ENCODE data around the gene C17orf58.
"Not testable (repeated sequence)": the region's sequence is repeated elsewhere in the genome, so short reads cannot be mapped to it uniquely, and the experiment has no call there.

The C17orf58 gene

DNA sequence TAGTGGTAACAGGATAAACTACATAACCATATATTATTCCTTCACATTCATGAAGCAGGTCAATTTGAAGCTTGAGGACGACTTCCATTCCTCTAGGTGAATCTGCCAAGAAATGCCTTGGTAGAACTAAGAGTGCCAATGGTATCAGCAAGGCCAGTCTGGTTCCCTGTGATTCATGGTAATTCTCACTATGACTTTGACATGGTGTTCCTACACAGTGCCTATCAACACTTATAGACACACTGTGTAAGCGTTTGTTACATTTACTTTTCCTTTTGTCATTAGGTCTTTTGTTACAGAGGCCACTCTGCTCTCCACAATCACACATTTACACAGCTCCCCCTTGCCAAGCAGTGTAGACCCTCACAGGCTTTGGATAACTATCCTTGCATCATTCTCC, 34.1 kb downstream of the C17orf58 start:
- H3K27ac ChIP-seq (ENCODE audit: low read depth, low read length); H3K4me3 ChIP-seq (ENCODE audit: low read depth in 1 of 2, low read length in 2 of 2); H3K4me1 ChIP-seq (ENCODE audit: control insufficient read depth in 1 of 2, insufficient read depth in 2 of 2, low read length in 2 of 2); H3K9ac ChIP-seq (ENCODE audit: low read depth in 1 of 2, low read length in 2 of 2); H3K9me3 ChIP-seq (ENCODE audit: control insufficient read depth in 1 of 2, low read length in 2 of 2); H3K27me3 ChIP-seq (ENCODE audit: control insufficient read depth in 1 of 2, insufficient read depth in 2 of 2, low read length in 2 of 2): not testable (repeated sequence)
- peaks cover 14 to 33% of the 10 kb centered on the region in 2 donors for H3K36me3 ChIP-seq (ENCODE audit: control insufficient read depth in 1 of 2, insufficient read depth in 2 of 2, low read length in 2 of 2)

DNA sequence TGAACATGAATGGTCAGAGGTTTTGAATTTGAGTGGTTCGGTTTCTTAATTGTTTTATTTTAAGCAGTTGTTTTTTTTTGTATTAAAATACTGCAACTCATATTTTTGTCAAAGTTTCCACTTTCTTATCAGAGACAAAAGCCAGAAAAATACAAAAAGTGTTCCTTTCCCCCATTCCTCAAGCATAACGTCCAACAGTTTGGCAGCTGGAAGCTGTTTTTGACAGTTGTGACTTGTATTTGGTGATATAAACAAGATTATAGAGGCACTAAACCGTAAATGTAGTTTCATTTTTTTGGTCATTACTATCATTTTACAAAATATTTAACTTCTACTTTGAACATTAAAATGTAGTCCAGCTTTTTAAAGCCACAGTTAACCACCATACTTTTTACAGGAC, 36.0 kb downstream of the C17orf58 start:
- H3K36me3 ChIP-seq (ENCODE audit: control insufficient read depth in 1 of 2, insufficient read depth in 2 of 2, low read length in 2 of 2): peaks cover 7 to 20% of the 10 kb centered on the region in 2 donors
- not testable (repeated sequence) for H3K27ac ChIP-seq (ENCODE audit: low read depth, low read length); H3K27me3 ChIP-seq (ENCODE audit: control insufficient read depth in 1 of 2, insufficient read depth in 2 of 2, low read length in 2 of 2); H3K4me3 ChIP-seq (ENCODE audit: low read depth in 1 of 2, low read length in 2 of 2); H3K9me3 ChIP-seq (ENCODE audit: control insufficient read depth in 1 of 2, low read length in 2 of 2); H3K9ac ChIP-seq (ENCODE audit: low read depth in 1 of 2, low read length in 2 of 2); H3K4me1 ChIP-seq (ENCODE audit: control insufficient read depth in 1 of 2, insufficient read depth in 2 of 2, low read length in 2 of 2)

DNA sequence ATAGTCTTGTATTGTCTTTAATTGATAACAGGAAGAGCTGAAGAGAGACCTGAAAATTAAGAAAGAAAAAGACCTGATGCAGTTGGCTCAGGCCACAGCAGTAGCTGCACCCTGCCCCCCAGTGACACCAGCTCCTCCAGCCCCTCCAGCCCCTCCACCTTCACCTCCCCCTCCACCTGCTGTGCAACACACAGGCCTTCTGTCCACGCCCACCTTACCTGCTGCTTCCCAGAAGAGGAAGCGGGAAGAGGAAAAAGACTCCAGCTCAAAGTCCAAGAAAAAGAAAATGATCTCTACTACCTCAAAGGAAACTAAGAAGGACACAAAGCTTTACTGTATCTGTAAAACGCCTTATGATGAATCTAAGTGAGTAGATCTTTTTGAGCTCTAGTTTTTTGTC, 36.8 kb downstream of the C17orf58 start:
- Histone ChIP-seq H3K9me3 (ENCODE audit: control insufficient read depth in 1 of 2, low read length in 2 of 2) (no peaks in the 10 kb centered on the region), H3K4me1 (ENCODE audit: control insufficient read depth in 1 of 2, insufficient read depth in 2 of 2, low read length in 2 of 2) (peaks cover 0 to 9% of the 10 kb centered on the region in 2 donors), H3K36me3 (ENCODE audit: control insufficient read depth in 1 of 2, insufficient read depth in 2 of 2, low read length in 2 of 2) (peaks cover 6 to 19% of the 10 kb centered on the region in 2 donors), H3K27me3 (ENCODE audit: control insufficient read depth in 1 of 2, insufficient read depth in 2 of 2, low read length in 2 of 2) (no peaks in the 10 kb centered on the region), H3K4me3 (ENCODE audit: low read depth in 1 of 2, low read length in 2 of 2) (no peak overlapping the region), H3K27ac (ENCODE audit: low read depth, low read length) (no peak overlapping the region), H3K9ac (ENCODE audit: low read depth in 1 of 2, low read length in 2 of 2) (no peak overlapping the region)

- H3K9me3 ChIP-seq (ENCODE audit: control insufficient read depth in 1 of 2, low read length in 2 of 2): no peaks in the 10 kb centered on the region
- no peak overlapping the region for H3K27ac ChIP-seq (ENCODE audit: low read depth, low read length)
- H3K4me1 ChIP-seq (ENCODE audit: control insufficient read depth in 1 of 2, insufficient read depth in 2 of 2, low read length in 2 of 2): no peaks in the 10 kb centered on the region
- peaks cover 28 to 72% of the 10 kb centered on the region in 2 donors for H3K36me3 ChIP-seq (ENCODE audit: control insufficient read depth in 1 of 2, insufficient read depth in 2 of 2, low read length in 2 of 2)
- H3K27me3 ChIP-seq (ENCODE audit: control insufficient read depth in 1 of 2, insufficient read depth in 2 of 2, low read length in 2 of 2): no peaks in the 10 kb centered on the region
- H3K9ac ChIP-seq (ENCODE audit: low read depth in 1 of 2, low read length in 2 of 2): no peak overlapping the region
- no peak overlapping the region for H3K4me3 ChIP-seq (ENCODE audit: low read depth in 1 of 2, low read length in 2 of 2)
Observed at GRCh38 chr17:67950945-67951344, 45.3 kb downstream of the C17orf58 start.

DNA sequence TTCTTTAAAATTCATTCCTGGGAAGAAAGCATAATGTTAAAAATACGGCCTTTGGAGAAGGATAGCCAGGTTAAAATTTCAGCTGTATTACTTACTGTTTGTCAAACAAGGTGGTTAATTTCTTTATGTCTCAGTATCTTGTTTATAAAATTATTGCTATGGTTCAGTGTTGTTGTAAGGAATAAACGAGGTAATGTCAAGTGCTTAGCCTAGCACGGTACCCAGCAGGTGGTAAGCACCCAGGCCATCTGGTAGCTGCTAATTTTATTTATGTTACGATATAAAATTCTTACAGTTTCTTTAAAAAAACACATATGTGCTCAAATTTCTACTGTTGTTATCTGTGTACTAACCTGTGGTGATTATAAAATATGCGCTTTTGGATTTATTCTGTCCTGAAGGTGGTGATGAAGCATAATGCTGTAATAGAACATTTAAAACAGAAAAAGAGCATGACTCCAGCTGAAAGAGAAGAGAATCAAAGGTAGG, 48.9 kb downstream of the C17orf58 start:
- no peaks in the 10 kb centered on the region for H3K4me1 ChIP-seq (ENCODE audit: control insufficient read depth in 1 of 2, insufficient read depth in 2 of 2, low read length in 2 of 2)
- H3K27me3 ChIP-seq (ENCODE audit: control insufficient read depth in 1 of 2, insufficient read depth in 2 of 2, low read length in 2 of 2): no peaks in the 10 kb centered on the region
- H3K4me3 ChIP-seq (ENCODE audit: low read depth in 1 of 2, low read length in 2 of 2): no peak overlapping the region
- no peak overlapping the region for H3K9ac ChIP-seq (ENCODE audit: low read depth in 1 of 2, low read length in 2 of 2)
- no peak overlapping the region for H3K27ac ChIP-seq (ENCODE audit: low read depth, low read length)
- peaks cover 42 to 95% of the 10 kb centered on the region in 2 donors for H3K36me3 ChIP-seq (ENCODE audit: control insufficient read depth in 1 of 2, insufficient read depth in 2 of 2, low read length in 2 of 2)
- no peaks in the 10 kb centered on the region for H3K9me3 ChIP-seq (ENCODE audit: control insufficient read depth in 1 of 2, low read length in 2 of 2)

DNA sequence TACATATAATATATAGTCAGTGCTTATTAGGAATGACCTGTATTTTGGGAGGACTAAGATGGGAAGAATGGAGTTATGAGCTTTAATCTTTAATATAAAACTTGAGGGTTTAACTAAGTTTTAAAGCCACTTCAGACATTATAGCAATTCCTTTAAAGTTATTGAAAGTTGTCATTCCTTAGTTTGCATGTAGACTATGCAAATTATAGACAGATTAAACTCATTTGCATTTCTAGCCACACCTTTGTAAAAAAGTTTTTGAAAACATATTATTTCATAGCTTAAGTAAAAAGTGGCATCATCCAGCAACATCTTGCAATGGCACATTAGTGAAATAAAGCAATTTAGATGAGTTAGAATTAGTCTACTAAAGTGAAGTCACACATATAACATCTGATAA, 49.8 kb downstream of the C17orf58 start:
- Histone ChIP-seq H3K36me3 (ENCODE audit: control insufficient read depth in 1 of 2, insufficient read depth in 2 of 2, low read length in 2 of 2) (peaks cover 43 to 95% of the 10 kb centered on the region in 2 donors), H3K27ac (ENCODE audit: low read depth, low read length) (no peak overlapping the region), H3K4me3 (ENCODE audit: low read depth in 1 of 2, low read length in 2 of 2) (no peak overlapping the region), H3K9ac (ENCODE audit: low read depth in 1 of 2, low read length in 2 of 2) (no peak overlapping the region), H3K4me1 (ENCODE audit: control insufficient read depth in 1 of 2, insufficient read depth in 2 of 2, low read length in 2 of 2) (no peaks in the 10 kb centered on the region), H3K27me3 (ENCODE audit: control insufficient read depth in 1 of 2, insufficient read depth in 2 of 2, low read length in 2 of 2) (no peaks in the 10 kb centered on the region), H3K9me3 (ENCODE audit: control insufficient read depth in 1 of 2, low read length in 2 of 2) (no peaks in the 10 kb centered on the region)

GRCh38 chr17:67944035-67944434, 52.2 kb downstream of the C17orf58 start:
- no peak overlapping the region for H3K27ac ChIP-seq (ENCODE audit: low read depth, low read length)
- H3K27me3 ChIP-seq (ENCODE audit: control insufficient read depth in 1 of 2, insufficient read depth in 2 of 2, low read length in 2 of 2): no peaks in the 10 kb centered on the region
- no peaks in the 10 kb centered on the region for H3K9me3 ChIP-seq (ENCODE audit: control insufficient read depth in 1 of 2, low read length in 2 of 2)
- H3K36me3 ChIP-seq (ENCODE audit: control insufficient read depth in 1 of 2, insufficient read depth in 2 of 2, low read length in 2 of 2): peaks cover 50 to 84% of the 10 kb centered on the region in 2 donors
- H3K4me1 ChIP-seq (ENCODE audit: control insufficient read depth in 1 of 2, insufficient read depth in 2 of 2, low read length in 2 of 2): no peaks in the 10 kb centered on the region
- no peak overlapping the region for H3K4me3 ChIP-seq (ENCODE audit: low read depth in 1 of 2, low read length in 2 of 2)
- no peak overlapping the region for H3K9ac ChIP-seq (ENCODE audit: low read depth in 1 of 2, low read length in 2 of 2)

GRCh38 chr17:67942810-67943209, 53.5 kb downstream of the C17orf58 start:
- no peaks in the 10 kb centered on the region for H3K9me3 ChIP-seq (ENCODE audit: control insufficient read depth in 1 of 2, low read length in 2 of 2)
- H3K4me3 ChIP-seq (ENCODE audit: low read depth in 1 of 2, low read length in 2 of 2): no peak overlapping the region
- H3K9ac ChIP-seq (ENCODE audit: low read depth in 1 of 2, low read length in 2 of 2): no peak overlapping the region
- H3K27me3 ChIP-seq (ENCODE audit: control insufficient read depth in 1 of 2, insufficient read depth in 2 of 2, low read length in 2 of 2): no peaks in the 10 kb centered on the region
- H3K27ac ChIP-seq (ENCODE audit: low read depth, low read length): no peak overlapping the region
- no peaks in the 10 kb centered on the region for H3K4me1 ChIP-seq (ENCODE audit: control insufficient read depth in 1 of 2, insufficient read depth in 2 of 2, low read length in 2 of 2)
- H3K36me3 ChIP-seq (ENCODE audit: control insufficient read depth in 1 of 2, insufficient read depth in 2 of 2, low read length in 2 of 2): peaks cover 41 to 80% of the 10 kb centered on the region in 2 donors

Measured in duodenal mucosa (tissue), 2 donors.